CD8-positive, alpha-beta memory T cell (primary cell): ENCODE measurements around the gene AMBRA1. TPM values are rescaled to one million over a fixed set of nuclear protein-coding genes. Genes with fewer than 3 reads are reported as not detected.

ENCODE experiments used
- CTCF ChIA-PET: fragments of 350-600 bp; sonication (Branson Sonifier 250); formaldehyde crosslinking; loops from one replicate; lab custom pipeline; 2021; ENCODE audit warnings: antibody characterized with exemption; lab: Charles Lee
- POLR2A ChIA-PET: fragments of 350-600 bp; sonication (Branson Sonifier 250); formaldehyde crosslinking; loops from one replicate; lab custom pipeline; 2021; ENCODE audit warnings: antibody characterized with exemption; lab: Charles Lee
- DNase-seq, 5 donors: peaks; one replicate each; pipeline versions ENCODE4 v3.0.0 to v3.0.0-alpha.2; 2020 to 2022; ENCODE audit warnings: mixed read lengths in 1 of 5
- H3K27ac ChIP-seq: one replicate; pipeline ENCODE4 v1.7.0; 2013; ENCODE audit warnings: low read depth, mild to moderate bottlenecking, low read length, moderate library complexity
- H3K27me3 ChIP-seq: 2 replicates; pipeline ENCODE4 v1.7.0; 2013; ENCODE audit warnings: low read length, mild to moderate bottlenecking; ENCODE audit not compliant: insufficient read depth, poor library complexity, severe bottlenecking
- H3K36me3 ChIP-seq: 2 replicates; pipeline ENCODE4 v1.7.0; 2013; ENCODE audit warnings: mild to moderate bottlenecking, low read length, moderate library complexity; ENCODE audit not compliant: insufficient read depth
- H3K4me1 ChIP-seq: 2 replicates; pipeline ENCODE4 v1.7.0; 2013; ENCODE audit warnings: mild to moderate bottlenecking, low read length, moderate library complexity; ENCODE audit not compliant: insufficient read depth
- H3K4me3 ChIP-seq: 2 replicates; pipeline ENCODE4 v1.7.0; 2013; ENCODE audit warnings: mild to moderate bottlenecking, low read length
- H3K9me3 ChIP-seq: 2 replicates; pipeline ENCODE4 v1.7.0; 2013; ENCODE audit warnings: mild to moderate bottlenecking, low read length
- H3K27ac Mint-ChIP-seq, 8 donors: one replicate each; pipeline ENCODE4 v1.8.0; 2020 to 2021; ENCODE audit warnings: mixed read lengths in 8 of 8, mild to moderate bottlenecking in 6 of 8, inconsistent platforms in 3 of 8, moderate library complexity in 3 of 8
- H3K27me3 Mint-ChIP-seq, 2 donors: one replicate each; pipeline ENCODE4 v1.8.0; 2020 to 2021; ENCODE audit warnings: mixed read lengths in 2 of 2, mild to moderate bottlenecking in 1 of 2, moderate library complexity in 1 of 2
- H3K36me3 Mint-ChIP-seq, 3 donors: one replicate each; pipeline ENCODE4 v1.8.0; 2020 to 2021; ENCODE audit warnings: mixed read lengths in 3 of 3, inconsistent platforms in 1 of 3, mild to moderate bottlenecking in 1 of 3
- H3K4me1 Mint-ChIP-seq, 3 donors: one replicate each; pipeline ENCODE4 v1.8.0; 2020 to 2021; ENCODE audit warnings: mixed read lengths in 3 of 3, inconsistent platforms in 1 of 3, mild to moderate bottlenecking in 1 of 3
- H3K4me3 Mint-ChIP-seq, 7 donors: one replicate each; pipeline ENCODE4 v1.8.0; 2020 to 2021; ENCODE audit warnings: mixed read lengths in 7 of 7, mild to moderate bottlenecking in 6 of 7, moderate library complexity in 4 of 7, inconsistent platforms in 2 of 7
- H3K9me3 Mint-ChIP-seq, 5 donors: one replicate each; pipeline ENCODE4 v1.8.0; 2020 to 2022; ENCODE audit warnings: mixed read lengths in 5 of 5, mild to moderate bottlenecking in 3 of 5, moderate library complexity in 2 of 5, inconsistent platforms in 1 of 5
- polyA plus RNA-seq: library from polyadenylated mRNA; unstranded; fragments of 300-500 nt; fragmentation: Illumina TruSeq; gene quantifications from one replicate; pipeline ENCODE4 v1.2.3, GENCODE V29; 2021
- total RNA-seq, 2 experiments: library from RNA; stranded (reverse); gene quantifications; one replicate each; pipeline ENCODE4 v1.2.3, GENCODE V29; 2021

The AMBRA1 gene
- total and polyA plus RNA-seq, 3 experiments from 2014 or later, result 13.6 to 33.3 (median 31.3) TPM

GRCh38 chr11:46504817-46505613 is 88.8 kb downstream of the AMBRA1 start:
- CTCF ChIA-PET, result no interaction called here
- no peaks in the 10 kb centered on the region for H3K27me3 Mint-ChIP-seq
- no peak overlapping the region for H3K27ac ChIP-seq
- H3K36me3 Mint-ChIP-seq, result peaks cover 0 to 66% (median 18%) of the 10 kb centered on the region in 3 donors
- no peak overlapping the region for H3K4me3 ChIP-seq
- DNase-seq, result no peak
- no peaks in the 10 kb centered on the region for H3K9me3 Mint-ChIP-seq
- H3K36me3 ChIP-seq, result peaks cover 10% of the 10 kb centered on the region
- no peaks in the 10 kb centered on the region for H3K4me1 ChIP-seq
- H3K27ac Mint-ChIP-seq, result peak overlapping the region in 2 of 8 donors; percentile 45 to 73
- H3K27me3 ChIP-seq, result no peaks in the 10 kb centered on the region
- no peak overlapping the region for H3K4me3 Mint-ChIP-seq
- POLR2A ChIA-PET, result no interaction called here
- H3K4me1 Mint-ChIP-seq, result peaks cover 3 to 15% (median 4%) of the 10 kb centered on the region in 3 donors
- H3K9me3 ChIP-seq, result no peaks in the 10 kb centered on the region

DNA sequence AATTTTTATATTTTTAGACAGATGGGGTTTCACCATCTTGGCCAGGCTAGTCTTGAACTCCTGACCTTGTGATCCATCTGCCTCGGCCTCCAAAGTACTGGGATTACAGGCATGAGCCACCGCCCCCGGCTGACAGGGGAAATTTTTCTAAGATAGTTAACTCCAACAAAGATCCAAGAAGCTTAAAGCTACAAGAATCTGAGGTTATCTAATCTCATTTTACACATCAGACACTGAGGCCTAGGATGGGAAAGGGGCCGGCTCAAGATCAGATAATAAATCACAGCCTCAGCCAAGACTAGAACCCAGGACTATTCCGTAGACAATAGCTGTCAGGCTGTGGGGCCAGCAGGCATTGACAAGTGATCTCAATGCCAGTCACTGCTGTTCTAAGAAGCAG is 94.0 kb downstream of the AMBRA1 start:
- Mint-ChIP-seq H3K4me1 (peaks cover 0 to 6% (median 0%) of the 10 kb centered on the region in 3 donors), H3K9me3 (no peaks in the 10 kb centered on the region), H3K4me3 (no peak overlapping the region), H3K36me3 (peaks cover 1 to 56% (median 7%) of the 10 kb centered on the region in 3 donors), H3K27me3 (no peaks in the 10 kb centered on the region), H3K27ac (no peak overlapping the region)
- no peaks in the 10 kb centered on the region for H3K9me3 ChIP-seq
- ChIA-PET CTCF (interaction anchor here (3.9 kb wide), 1 partner anchor 9 kb away, joined by 16 read pairs; no protein-coding TSS in a partner anchor), POLR2A (no interaction called here)
- H3K27ac ChIP-seq, result no peak overlapping the region
- peaks cover 12% of the 10 kb centered on the region for H3K36me3 ChIP-seq
- H3K4me1 ChIP-seq, result no peaks in the 10 kb centered on the region
- no peaks in the 10 kb centered on the region for H3K27me3 ChIP-seq
- no peak overlapping the region for H3K4me3 ChIP-seq
- DNase-seq, result no peak

DNA sequence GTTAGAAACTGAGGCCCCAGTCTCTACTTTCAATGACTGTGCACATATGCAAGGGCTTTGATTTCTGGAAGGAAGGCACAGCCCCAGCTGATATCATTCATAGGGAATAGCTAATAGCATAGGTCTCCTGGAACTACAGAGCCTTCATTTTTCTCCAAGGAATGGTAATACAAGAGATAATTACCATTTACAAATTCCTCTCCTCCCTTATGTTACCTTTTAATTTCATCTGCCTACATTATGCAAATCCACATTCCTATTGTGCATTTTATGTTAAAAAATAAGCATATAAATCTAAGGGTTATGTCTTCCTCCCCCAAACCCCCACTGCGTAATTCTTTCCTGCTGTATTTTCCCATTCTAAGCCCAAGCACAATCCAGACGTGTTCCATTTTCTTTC is 94.9 kb downstream of the AMBRA1 start:
- peak overlapping the region in 3 of 8 donors; percentile 0 to 40 (median 23) for H3K27ac Mint-ChIP-seq
- peaks cover 3 to 56% (median 4%) of the 10 kb centered on the region in 3 donors for H3K36me3 Mint-ChIP-seq

GRCh38 chr11:46498179-46498578 is 95.6 kb downstream of the AMBRA1 start:
- Mint-ChIP-seq H3K27me3 (no peaks in the 10 kb centered on the region), H3K27ac (peak overlapping the region in 2 of 8 donors; percentile 10 to 37), H3K9me3 (no peaks in the 10 kb centered on the region), H3K4me1 (peaks cover 0 to 4% (median 0%) of the 10 kb centered on the region in 3 donors), H3K4me3 (no peak overlapping the region), H3K36me3 (peaks cover 3 to 56% (median 5%) of the 10 kb centered on the region in 3 donors)
- Histone ChIP-seq H3K36me3 (peaks cover 17% of the 10 kb centered on the region), H3K9me3 (no peaks in the 10 kb centered on the region), H3K27ac (no peak overlapping the region), H3K27me3 (no peaks in the 10 kb centered on the region), H3K4me3 (no peak overlapping the region), H3K4me1 (no peaks in the 10 kb centered on the region)
- ChIA-PET CTCF (interaction anchor here (3.9 kb wide), 1 partner anchor 8 kb away, joined by 16 read pairs; no protein-coding TSS in a partner anchor), POLR2A (no interaction called here)
- no peak for DNase-seq

More for the DNA sequence above, 94.9 kb downstream of the AMBRA1 start:
- Histone ChIP-seq H3K4me1 (no peaks in the 10 kb centered on the region), H3K4me3 (no peak overlapping the region), H3K36me3 (peaks cover 10% of the 10 kb centered on the region), H3K27me3 (no peaks in the 10 kb centered on the region), H3K27ac (no peak overlapping the region), H3K9me3 (no peaks in the 10 kb centered on the region)
- ChIA-PET CTCF (interaction anchor here (3.9 kb wide), 1 partner anchor 9 kb away, joined by 16 read pairs; no protein-coding TSS in a partner anchor), POLR2A (interaction anchor here (0.6 kb wide), 1 partner anchor 19 kb away, joined by 6 read pairs; no protein-coding TSS in a partner anchor)
- H3K4me1 Mint-ChIP-seq, result peaks cover 0 to 4% (median 0%) of the 10 kb centered on the region in 3 donors
- no peak for DNase-seq
- no peak overlapping the region for H3K4me3 Mint-ChIP-seq
- no peaks in the 10 kb centered on the region for H3K9me3 Mint-ChIP-seq
- H3K27me3 Mint-ChIP-seq, result no peaks in the 10 kb centered on the region

DNA sequence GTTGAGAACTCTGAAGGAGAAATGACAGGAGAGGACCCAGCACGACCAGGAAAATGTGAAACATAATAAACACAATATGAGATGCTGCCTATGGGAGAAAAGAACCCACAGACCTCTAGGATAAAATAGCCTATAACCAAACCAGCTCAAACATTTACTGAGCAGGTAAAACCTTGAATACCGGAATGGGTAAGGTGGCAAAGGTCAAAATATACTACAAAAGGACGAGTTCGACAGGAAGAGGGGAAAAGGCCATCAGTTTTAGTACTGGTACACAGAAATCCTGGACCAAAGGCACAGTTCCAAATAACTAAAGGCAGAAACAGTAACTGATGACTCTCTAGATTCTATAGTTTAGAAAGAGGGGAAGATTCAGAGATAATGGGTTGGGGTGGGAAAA is 96.3 kb downstream of the AMBRA1 start:
- H3K4me1 ChIP-seq, result no peaks in the 10 kb centered on the region
- Mint-ChIP-seq H3K27me3 (no peaks in the 10 kb centered on the region), H3K9me3 (no peaks in the 10 kb centered on the region), H3K4me3 (no peak overlapping the region), H3K27ac (peak overlapping the region in 2 of 8 donors; percentile 10 to 23), H3K4me1 (peaks cover 0 to 4% (median 0%) of the 10 kb centered on the region in 3 donors), H3K36me3 (peaks cover 3 to 58% (median 7%) of the 10 kb centered on the region in 3 donors)
- ChIA-PET CTCF (no interaction called here), POLR2A (no interaction called here)
- H3K27me3 ChIP-seq, result no peaks in the 10 kb centered on the region
- peaks cover 19% of the 10 kb centered on the region for H3K36me3 ChIP-seq
- no peak overlapping the region for H3K4me3 ChIP-seq
- H3K27ac ChIP-seq, result no peak overlapping the region
- no peaks in the 10 kb centered on the region for H3K9me3 ChIP-seq
- DNase-seq, result no peak

DNA sequence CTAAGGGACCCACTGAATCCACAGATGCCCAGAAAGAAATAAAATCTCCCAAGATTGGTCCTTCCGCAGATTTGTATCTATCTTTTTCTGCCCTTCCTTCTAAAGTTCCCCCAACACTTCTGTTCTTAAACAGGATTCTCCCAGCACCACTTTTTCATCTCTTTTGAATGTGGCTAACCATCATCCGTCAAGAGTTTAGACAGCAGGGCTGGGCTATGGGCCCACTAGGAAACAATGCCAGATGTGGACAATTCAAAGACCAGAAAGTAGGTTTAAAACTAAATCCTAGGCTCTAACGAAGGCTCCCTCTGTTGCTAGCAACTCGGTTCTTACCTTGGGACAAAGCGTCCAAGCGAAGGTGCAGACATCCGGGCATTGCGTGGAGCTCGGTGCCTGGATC is 100.0 kb downstream of the AMBRA1 start:
- no peaks in the 10 kb centered on the region for H3K27me3 Mint-ChIP-seq
- H3K4me1 ChIP-seq, result no peaks in the 10 kb centered on the region
- POLR2A ChIA-PET, result no interaction called here
- H3K9me3 Mint-ChIP-seq, result no peaks in the 10 kb centered on the region
- no peak overlapping the region for H3K4me3 ChIP-seq
- H3K36me3 ChIP-seq, result peaks cover 19% of the 10 kb centered on the region
- H3K27ac Mint-ChIP-seq, result no peak overlapping the region
- CTCF ChIA-PET, result no interaction called here
- H3K4me3 Mint-ChIP-seq, result no peak overlapping the region
- no peak overlapping the region for H3K27ac ChIP-seq
- H3K4me1 Mint-ChIP-seq, result peaks cover 9 to 11% (median 10%) of the 10 kb centered on the region in 3 donors
- H3K9me3 ChIP-seq, result no peaks in the 10 kb centered on the region
- H3K27me3 ChIP-seq, result no peaks in the 10 kb centered on the region
- peaks cover 3 to 74% (median 10%) of the 10 kb centered on the region in 3 donors for H3K36me3 Mint-ChIP-seq
- no peak for DNase-seq

DNA sequence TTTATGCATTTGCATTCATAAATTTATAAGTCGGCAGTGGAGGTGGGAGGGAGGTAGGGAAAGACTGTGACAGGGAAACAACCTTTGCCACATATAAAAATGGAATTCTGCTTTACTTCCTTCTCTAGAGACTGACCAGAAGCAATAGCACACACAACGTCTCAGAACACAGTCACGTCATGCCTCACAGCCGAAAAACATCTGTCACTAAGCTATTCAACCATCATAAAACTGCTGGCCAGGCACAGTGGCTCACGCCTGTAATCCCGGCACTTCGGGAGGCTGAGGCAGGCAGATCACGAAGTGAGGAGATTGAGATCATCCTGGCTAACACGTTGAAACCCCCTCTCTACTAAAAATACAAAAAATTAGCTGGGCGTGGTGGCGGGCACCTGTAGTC is 101.3 kb downstream of the AMBRA1 start:
- Histone ChIP-seq H3K27me3 (no peaks in the 10 kb centered on the region), H3K27ac (no peak overlapping the region), H3K4me3 (no peak overlapping the region), H3K9me3 (no peaks in the 10 kb centered on the region), H3K36me3 (peaks cover 16% of the 10 kb centered on the region), H3K4me1 (no peaks in the 10 kb centered on the region)
- Mint-ChIP-seq H3K9me3 (no peaks in the 10 kb centered on the region), H3K36me3 (peaks cover 3 to 70% (median 10%) of the 10 kb centered on the region in 3 donors), H3K4me3 (peak overlapping the region in 1 of 7 donors; percentile 57), H3K27ac (peak overlapping the region in 2 of 8 donors; percentile 22 to 71), H3K4me1 (peaks cover 9 to 11% (median 10%) of the 10 kb centered on the region in 3 donors), H3K27me3 (no peaks in the 10 kb centered on the region)
- POLR2A ChIA-PET, result no interaction called here
- CTCF ChIA-PET, result no interaction called here
- no peak for DNase-seq
